ENCODE measurements around the gene KRT20. TPM values are rescaled to one million over a fixed set of nuclear protein-coding genes. Genes with fewer than 3 reads are reported as not detected.

Gene KRT20
- total RNA-seq, 1 experiment from 2014 or later: 1.5 TPM

GRCh38 chr17:40926341-40926740, 41.3 kb upstream of the KRT20 start:
- peaks cover 3 to 10% of the 10 kb centered on the region in 2 experiments; a peak in 2 of 4 replicates for H3K36me3 ChIP-seq (ENCODE audit: control insufficient read depth in 1 of 2, insufficient read depth in 2 of 2, low read length in 2 of 2)
- no peak overlapping the region for H3K27ac ChIP-seq (ENCODE audit: low read depth, low read length)
- H3K9ac ChIP-seq (ENCODE audit: low read length): no peak overlapping the region
- no peak for ATAC-seq
- H3K4me1 ChIP-seq (ENCODE audit: control insufficient read depth in 1 of 2, insufficient read depth in 2 of 2, low read length in 2 of 2): peaks cover 17 to 24% of the 10 kb centered on the region in 2 experiments
- DNase-seq (ENCODE audit: low read depth, low spot score): no peak
- H3K9me3 ChIP-seq (ENCODE audit: control insufficient read depth in 1 of 2, insufficient read depth in 1 of 2, low read depth in 1 of 2, low read length in 2 of 2): no peaks in the 10 kb centered on the region
- no peaks in the 10 kb centered on the region for H3K27me3 ChIP-seq (ENCODE audit: insufficient read depth, low read length)
- no TSS peak for BruUV-seq (replicated peaks)
- no peak overlapping the region for H2AFZ ChIP-seq (ENCODE audit: low read depth, low read length, poor library complexity, severe bottlenecking)
- H3K4me3 ChIP-seq (replicated peaks in 1 of 2; ENCODE audit: low read depth in 1 of 2, low read length in 2 of 2): no peak overlapping the region
- POLR2A ChIA-PET: no interaction called here
- H3K79me2 ChIP-seq (ENCODE audit: insufficient read depth, low read length): no peaks in the 10 kb centered on the region
- CTCF ChIA-PET: no interaction called here
- RAD21 ChIA-PET (ENCODE audit: low non-redundant PET in 1 of 2, low total read pairs in 2 of 2, uncharacterized antibody in 2 of 2, unreplicated experiment in 2 of 2): no interaction called here
- intact Hi-C loops (cut with micrococcal nuclease): no loop called here
- no peak overlapping the region for H3K4me2 ChIP-seq (ENCODE audit: low read length)
- TF ChIP-seq POLR2A (IDR thresholded peaks at IDR 0.05; ENCODE audit: borderline replicate concordance, extremely low read depth, insufficient read depth, insufficient read length) (no peak), EGR1 (IDR thresholded peaks at IDR 0.05; ENCODE audit: low read depth) (no peak), TCF7L2 (IDR thresholded peaks at IDR 0.05; ENCODE audit: borderline replicate concordance, extremely low read depth, insufficient read depth, insufficient read length) (no peak), CEBPB (IDR thresholded peaks at IDR 0.05; ENCODE audit: low read depth) (no peak)
- TF ChIP-seq, protein P1, sequence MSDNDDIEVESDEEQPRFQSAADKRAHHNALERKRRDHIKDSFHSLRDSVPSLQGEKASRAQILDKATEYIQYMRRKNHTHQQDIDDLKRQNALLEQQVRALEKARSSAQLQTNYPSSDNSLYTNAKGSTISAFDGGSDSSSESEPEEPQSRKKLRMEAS (IDR thresholded peaks at IDR 0.05): no peak
- H4K20me1 ChIP-seq (ENCODE audit: insufficient read depth): no peaks in the 10 kb centered on the region
- no peaks in the 10 kb centered on the region for H3K9me2 ChIP-seq (ENCODE audit: insufficient read depth)

GRCh38 chr17:40922239-40922638, 37.2 kb upstream of the KRT20 start:
- peak overlapping the region; percentile 74 for H2AFZ ChIP-seq (ENCODE audit: low read depth, low read length, poor library complexity, severe bottlenecking)
- no peak for TF ChIP-seq SIN3A (IDR thresholded peaks at IDR 0.05; ENCODE audit: low read depth)
- TF ChIP-seq CEBPB (IDR thresholded peaks at IDR 0.05; ENCODE audit: low read depth): no peak
- TF ChIP-seq YY1 (IDR thresholded peaks at IDR 0.05; ENCODE audit: extremely low read depth, insufficient replicate concordance, low read depth, low read length): peak; percentile 22
- peak; percentile 48; the same call in 1 of the 2 replicates for TF ChIP-seq ZFX (IDR thresholded peaks at IDR 0.05)
- TF ChIP-seq CBX3 (IDR thresholded peaks at IDR 0.05; ENCODE audit: low read depth): peak; percentile 77
- TF ChIP-seq JUND (IDR thresholded peaks at IDR 0.05): peak; percentile 71
- no peak for TF ChIP-seq TCF7L2 (IDR thresholded peaks at IDR 0.05; ENCODE audit: borderline replicate concordance, extremely low read depth, insufficient read depth, insufficient read length)
- TF ChIP-seq, protein P2, sequence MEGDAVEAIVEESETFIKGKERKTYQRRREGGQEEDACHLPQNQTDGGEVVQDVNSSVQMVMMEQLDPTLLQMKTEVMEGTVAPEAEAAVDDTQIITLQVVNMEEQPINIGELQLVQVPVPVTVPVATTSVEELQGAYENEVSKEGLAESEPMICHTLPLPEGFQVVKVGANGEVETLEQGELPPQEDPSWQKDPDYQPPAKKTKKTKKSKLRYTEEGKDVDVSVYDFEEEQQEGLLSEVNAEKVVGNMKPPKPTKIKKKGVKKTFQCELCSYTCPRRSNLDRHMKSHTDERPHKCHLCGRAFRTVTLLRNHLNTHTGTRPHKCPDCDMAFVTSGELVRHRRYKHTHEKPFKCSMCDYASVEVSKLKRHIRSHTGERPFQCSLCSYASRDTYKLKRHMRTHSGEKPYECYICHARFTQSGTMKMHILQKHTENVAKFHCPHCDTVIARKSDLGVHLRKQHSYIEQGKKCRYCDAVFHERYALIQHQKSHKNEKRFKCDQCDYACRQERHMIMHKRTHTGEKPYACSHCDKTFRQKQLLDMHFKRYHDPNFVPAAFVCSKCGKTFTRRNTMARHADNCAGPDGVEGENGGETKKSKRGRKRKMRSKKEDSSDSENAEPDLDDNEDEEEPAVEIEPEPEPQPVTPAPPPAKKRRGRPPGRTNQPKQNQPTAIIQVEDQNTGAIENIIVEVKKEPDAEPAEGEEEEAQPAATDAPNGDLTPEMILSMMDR (IDR thresholded peaks at IDR 0.05 in 2 of 3, conservative IDR thresholded peaks at IDR 0.05 in 1 of 3; ENCODE audit: borderline replicate concordance in 1 of 3, insufficient read depth in 1 of 3, low read depth in 2 of 3, low read length in 2 of 3): no peak
- peak; percentile 70 for TF ChIP-seq FOSL1 (IDR thresholded peaks at IDR 0.05; ENCODE audit: low read depth)
- 0 out of 2 replicates have a peak, but pooled peaks have one; percentile 35 for TF ChIP-seq SP1 (IDR thresholded peaks at IDR 0.05; ENCODE audit: low read depth)
- TF ChIP-seq, protein P1 (IDR thresholded peaks at IDR 0.05): 0 out of 2 replicates have a peak, but pooled peaks have one; percentile 58
- 0 out of 4 replicates have a peak overlapping the region, but pooled peaks of 1 of the 2 experiments have one; percentile 5 for H3K4me3 ChIP-seq (replicated peaks in 1 of 2; ENCODE audit: low read depth in 1 of 2, low read length in 2 of 2)
- H3K9me3 ChIP-seq (ENCODE audit: control insufficient read depth in 1 of 2, insufficient read depth in 1 of 2, low read depth in 1 of 2, low read length in 2 of 2): no peaks in the 10 kb centered on the region
- H3K4me2 ChIP-seq (ENCODE audit: low read length): peak overlapping the region; percentile 55
- H3K27ac ChIP-seq (ENCODE audit: low read depth, low read length): peak overlapping the region; percentile 69
- no peaks in the 10 kb centered on the region for H3K27me3 ChIP-seq (ENCODE audit: insufficient read depth, low read length)
- ChIA-PET RAD21 (ENCODE audit: low non-redundant PET in 1 of 2, low total read pairs in 2 of 2, uncharacterized antibody in 2 of 2, unreplicated experiment in 2 of 2) (no interaction called here), POLR2A (no interaction called here), CTCF (interaction anchor here (1.3 kb wide), 1 partner anchor 13 kb away, joined by 3 read pairs; no protein-coding TSS in a partner anchor)
- H3K9me2 ChIP-seq (ENCODE audit: insufficient read depth): no peaks in the 10 kb centered on the region
- no peaks in the 10 kb centered on the region for H4K20me1 ChIP-seq (ENCODE audit: insufficient read depth)
- intact Hi-C loops (cut with micrococcal nuclease): no loop called here
- peak; percentile 96 for ATAC-seq
- TSS peak; percentile 44 for BruUV-seq (replicated peaks)
- H3K4me1 ChIP-seq (ENCODE audit: control insufficient read depth in 1 of 2, insufficient read depth in 2 of 2, low read length in 2 of 2): peaks cover 20 to 40% of the 10 kb centered on the region in 2 experiments
- peak overlapping the region; percentile 53 for H3K9ac ChIP-seq (ENCODE audit: low read length)
- H3K36me3 ChIP-seq (ENCODE audit: control insufficient read depth in 1 of 2, insufficient read depth in 2 of 2, low read length in 2 of 2): peaks cover 0 to 6% of the 10 kb centered on the region in 2 experiments; a peak in 1 of 4 replicates
- no peak for DNase-seq (ENCODE audit: low read depth, low spot score)
- H3K79me2 ChIP-seq (ENCODE audit: insufficient read depth, low read length): no peaks in the 10 kb centered on the region

Data from HCT116 (cell line).